HCT116 (cell line): ENCODE data around the gene CES3. TPM values are rescaled to one million over a fixed set of nuclear protein-coding genes. Genes with fewer than 3 reads are reported as not detected.

Source experiments
- ATAC-seq: fragments of 200-7000 bp; cut with Tn5 transposase; 2 replicates; pipeline ENCODE4 v1.9.1; 2020; ENCODE audit warnings: mild to moderate bottlenecking, moderate library complexity
- BruUV-seq: library from RNA; stranded (reverse); fragments of 400-500 nt; replicated peaks from 2 replicates; lab custom pipeline; 2021; lab: Mats Ljungman, UMichigan
- CTCF ChIA-PET: fragments of 300-600 bp; sonication (Branson Sonifier 250); formaldehyde crosslinking; loops from one replicate; lab custom pipeline; 2021; ENCODE audit warnings: antibody characterized with exemption; lab: Charles Lee
- POLR2A ChIA-PET: fragments of 300-600, 350-600 bp; sonication (Branson Sonifier 250); formaldehyde crosslinking; loops from one replicate; lab custom pipeline; 2021; ENCODE audit warnings: antibody characterized with exemption; lab: Charles Lee
- RAD21 ChIA-PET, 2 experiments: fragments of 300-600 bp; sonication (Branson Sonifier 250); formaldehyde crosslinking; loops; one replicate each; lab custom pipeline; 2023; ENCODE audit warnings: low total read pairs in 2 of 2; ENCODE audit not compliant: uncharacterized antibody in 2 of 2, unreplicated experiment in 2 of 2, low non-redundant PET in 1 of 2; lab: Charles Lee
- DNase-seq: peaks from one replicate; pipeline ENCODE4 v3.0.0-alpha.2; 2010; ENCODE audit warnings: low read depth, low spot score
- H2AFZ ChIP-seq: fragments of 200-600 bp; shearing (Covaris generic), sonication (generic); 2 replicates; pipeline ENCODE4 v1.6.1; 2017; ENCODE audit warnings: low read depth, mixed run types, mixed read lengths, antibody characterized with exemption, low read length; ENCODE audit not compliant: poor library complexity, severe bottlenecking
- H3K27ac ChIP-seq: 2 replicates; pipeline ENCODE4 v1.5.1; 2012; ENCODE audit warnings: low read depth, low read length
- H3K27me3 ChIP-seq: fragments of 200-600 bp; sonication (generic); 2 replicates; pipeline ENCODE4 v1.6.1; 2016; ENCODE audit warnings: mixed run types, low read length, mixed read lengths; ENCODE audit not compliant: insufficient read depth
- H3K36me3 ChIP-seq, 2 experiments: fragments of 200-500 bp in 1 of 2; fragments of 200-600 bp in 1 of 2; sonication (Bioruptor generic) in 1 of 2; sonication (generic) in 1 of 2; 2 replicates each; pipeline versions ENCODE4 v1.5.1 to v1.6.1; 2014 to 2016; ENCODE audit warnings: low read length in 2 of 2, inconsistent platforms in 1 of 2, mixed read lengths in 1 of 2, mixed run types in 1 of 2; ENCODE audit not compliant: insufficient read depth in 2 of 2, control insufficient read depth in 1 of 2
- H3K4me1 ChIP-seq, 2 experiments: fragments of 200-600 bp in 1 of 2; sonication (generic) in 1 of 2; 2 replicates each; pipeline versions ENCODE4 v1.5.1 to v1.6.1; 2012 to 2017; ENCODE audit warnings: low read length in 2 of 2, inconsistent platforms in 1 of 2, mild to moderate bottlenecking in 1 of 2, mixed read lengths in 1 of 2, mixed run types in 1 of 2, moderate library complexity in 1 of 2; ENCODE audit not compliant: insufficient read depth in 2 of 2, control insufficient read depth in 1 of 2
- H3K4me2 ChIP-seq: fragments of 200-600 bp; sonication (generic); 2 replicates; pipeline ENCODE4 v1.6.1; 2017; ENCODE audit warnings: mixed run types, low read length, mixed read lengths
- H3K4me3 ChIP-seq, 2 experiments: fragments of 200-600 bp in 1 of 2; sonication (generic) in 1 of 2; replicated peaks in 1 of 2; 2 replicates each; pipeline ENCODE4 v1.5.1; 2011 to 2016; ENCODE audit warnings: low read length in 2 of 2, control low read depth in 1 of 2, low read depth in 1 of 2, mild to moderate bottlenecking in 1 of 2, mixed read lengths in 1 of 2, mixed run types in 1 of 2
- H3K79me2 ChIP-seq: fragments of 200-600 bp; sonication (generic); 2 replicates; pipeline ENCODE4 v1.6.1; 2017; ENCODE audit warnings: mild to moderate bottlenecking, mixed run types, low read length, moderate library complexity, mixed read lengths; ENCODE audit not compliant: insufficient read depth
- H3K9ac ChIP-seq: fragments of 200-600 bp; sonication (generic); 2 replicates; pipeline ENCODE4 v1.6.1; 2016; ENCODE audit warnings: low read length, mixed read lengths
- H3K9me2 ChIP-seq: fragments of 200-600 bp; sonication (generic), shearing (Covaris generic); 2 replicates; pipeline ENCODE4 v1.6.1; 2017; ENCODE audit warnings: mixed run types, mild to moderate bottlenecking, moderate library complexity; ENCODE audit not compliant: insufficient read depth
- H3K9me3 ChIP-seq, 2 experiments: fragments of 200-500 bp in 1 of 2; fragments of 200-600 bp in 1 of 2; sonication (Bioruptor generic) in 1 of 2; sonication (generic) in 1 of 2; 2 replicates each; pipeline ENCODE4 v1.6.1; 2014 to 2017; ENCODE audit warnings: low read length in 2 of 2, mixed read lengths in 2 of 2, inconsistent platforms in 1 of 2, low read depth in 1 of 2, mild to moderate bottlenecking in 1 of 2, mixed run types in 1 of 2, moderate library complexity in 1 of 2; ENCODE audit not compliant: control insufficient read depth in 1 of 2, insufficient read depth in 1 of 2
- H4K20me1 ChIP-seq: fragments of 200-600 bp; sonication (generic), shearing (Covaris generic); 2 replicates; pipeline ENCODE4 v1.6.1; 2017; ENCODE audit warnings: mixed run types, mild to moderate bottlenecking, moderate library complexity; ENCODE audit not compliant: insufficient read depth
- CBX3 ChIP-seq: IDR thresholded peaks from 2 replicates; pipeline ENCODE4 v1.6.1; 2012; ENCODE audit warnings: low read depth
- CEBPB ChIP-seq: IDR thresholded peaks from 2 replicates; pipeline ENCODE4 v1.6.1; 2012; ENCODE audit warnings: low read depth
- EZH2phosphoT487 ChIP-seq: fragments of 200-600 bp; IDR thresholded peaks from 2 replicates; pipeline ENCODE4 v1.6.1; 2018; ENCODE audit warnings: antibody characterized with exemption, borderline replicate concordance
- ZFX ChIP-seq: fragments of 450-650 bp; IDR thresholded peaks from 2 replicates; pipeline ENCODE4 v1.6.1; 2017
- intact Hi-C: fragments of 100-400 bp; cut with micrococcal nuclease; formaldehyde crosslinking; loops from 2 replicates; pipeline ENCODE4 v1.10.0; 2022
- total RNA-seq: library from RNA; stranded (reverse); gene quantifications from one replicate; pipeline ENCODE4 v1.2.1, GENCODE V29; 2021; ENCODE audit not compliant: unreplicated experiment
- TF ChIP-seq, protein P1 (sequence below): IDR thresholded peaks from 2 replicates; pipeline ENCODE4 v1.6.1; 2012; ENCODE audit warnings: low read depth
- TF ChIP-seq, protein P2 (sequence below): IDR thresholded peaks from 2 replicates; pipeline ENCODE4 v1.6.1; 2012
- TF ChIP-seq, protein P3 (sequence below): IDR thresholded peaks from 2 replicates; pipeline ENCODE4 v1.6.1; 2012
- TF ChIP-seq, protein P4 (sequence below): IDR thresholded peaks from 2 replicates; pipeline ENCODE4 v1.6.1; 2011; ENCODE audit warnings: mild to moderate bottlenecking, low read length, moderate library complexity; ENCODE audit not compliant: insufficient replicate concordance; ENCODE audit errors: extremely low read depth

Gene CES3
- total RNA-seq, 1 experiment from 2014 or later = 10.8 TPM

DNA sequence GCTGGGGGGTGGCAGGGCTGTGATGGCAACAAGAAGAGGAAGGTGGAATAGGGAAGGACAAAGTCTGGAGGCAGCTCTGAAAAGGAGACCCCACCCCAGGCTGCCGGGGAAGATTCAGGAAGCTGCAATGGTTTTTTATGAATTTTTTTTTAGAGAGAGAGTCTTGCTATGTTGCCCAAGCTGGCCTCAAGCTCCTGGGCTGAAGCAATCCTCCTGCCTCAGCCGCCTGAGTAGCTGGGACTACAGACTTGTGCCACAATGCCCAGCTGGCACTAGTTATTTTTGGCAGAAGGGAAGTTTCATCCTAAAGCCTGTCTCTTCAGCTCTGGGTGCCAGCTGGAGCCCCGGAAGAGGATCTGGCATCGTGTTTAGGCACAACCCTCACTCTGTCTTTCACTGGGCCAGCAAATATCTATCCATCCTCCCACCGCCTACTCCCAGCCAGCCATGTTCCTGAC is 1.3 kb upstream of the CES3 start:
- DNase-seq (no peak), ATAC-seq (no peak)
- POLR2A ChIA-PET = no interaction called here
- H3K9ac ChIP-seq = no peak overlapping the region
- CTCF ChIA-PET = interaction anchor here (1.2 to 2.6 kb wide), 5 partner anchors 11 to 555 kb away, joined by 3 to 13 read pairs (median 8); partner anchors contain the start of genes FBXL8 and TRADD
- no peak overlapping the region for H3K27ac ChIP-seq
- no peak overlapping the region for H3K4me3 ChIP-seq
- RAD21 ChIA-PET = no interaction called here
- H3K79me2 ChIP-seq = no peaks in the 10 kb centered on the region
- H3K4me1 ChIP-seq = peaks cover 6 to 17% of the 10 kb centered on the region in 2 experiments
- no peak overlapping the region for H3K4me2 ChIP-seq
- no peaks in the 10 kb centered on the region for H3K9me3 ChIP-seq
- no TSS peak for BruUV-seq
- TF ChIP-seq EZH2phosphoT487 = no peak
- TF ChIP-seq, protein P1, sequence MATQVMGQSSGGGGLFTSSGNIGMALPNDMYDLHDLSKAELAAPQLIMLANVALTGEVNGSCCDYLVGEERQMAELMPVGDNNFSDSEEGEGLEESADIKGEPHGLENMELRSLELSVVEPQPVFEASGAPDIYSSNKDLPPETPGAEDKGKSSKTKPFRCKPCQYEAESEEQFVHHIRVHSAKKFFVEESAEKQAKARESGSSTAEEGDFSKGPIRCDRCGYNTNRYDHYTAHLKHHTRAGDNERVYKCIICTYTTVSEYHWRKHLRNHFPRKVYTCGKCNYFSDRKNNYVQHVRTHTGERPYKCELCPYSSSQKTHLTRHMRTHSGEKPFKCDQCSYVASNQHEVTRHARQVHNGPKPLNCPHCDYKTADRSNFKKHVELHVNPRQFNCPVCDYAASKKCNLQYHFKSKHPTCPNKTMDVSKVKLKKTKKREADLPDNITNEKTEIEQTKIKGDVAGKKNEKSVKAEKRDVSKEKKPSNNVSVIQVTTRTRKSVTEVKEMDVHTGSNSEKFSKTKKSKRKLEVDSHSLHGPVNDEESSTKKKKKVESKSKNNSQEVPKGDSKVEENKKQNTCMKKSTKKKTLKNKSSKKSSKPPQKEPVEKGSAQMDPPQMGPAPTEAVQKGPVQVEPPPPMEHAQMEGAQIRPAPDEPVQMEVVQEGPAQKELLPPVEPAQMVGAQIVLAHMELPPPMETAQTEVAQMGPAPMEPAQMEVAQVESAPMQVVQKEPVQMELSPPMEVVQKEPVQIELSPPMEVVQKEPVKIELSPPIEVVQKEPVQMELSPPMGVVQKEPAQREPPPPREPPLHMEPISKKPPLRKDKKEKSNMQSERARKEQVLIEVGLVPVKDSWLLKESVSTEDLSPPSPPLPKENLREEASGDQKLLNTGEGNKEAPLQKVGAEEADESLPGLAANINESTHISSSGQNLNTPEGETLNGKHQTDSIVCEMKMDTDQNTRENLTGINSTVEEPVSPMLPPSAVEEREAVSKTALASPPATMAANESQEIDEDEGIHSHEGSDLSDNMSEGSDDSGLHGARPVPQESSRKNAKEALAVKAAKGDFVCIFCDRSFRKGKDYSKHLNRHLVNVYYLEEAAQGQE = no peak
- H2AFZ ChIP-seq = no peak overlapping the region
- no peaks in the 10 kb centered on the region for H4K20me1 ChIP-seq
- H3K27me3 ChIP-seq = no peaks in the 10 kb centered on the region
- H3K36me3 ChIP-seq = no peaks in the 10 kb centered on the region
- no peaks in the 10 kb centered on the region for H3K9me2 ChIP-seq
- intact Hi-C loops = loop anchor here (10.0 kb wide), 1 partner anchor 705 kb away; the partner anchor contains the start of genes ACD, C16orf86, ENKD1 and PARD6A

DNA sequence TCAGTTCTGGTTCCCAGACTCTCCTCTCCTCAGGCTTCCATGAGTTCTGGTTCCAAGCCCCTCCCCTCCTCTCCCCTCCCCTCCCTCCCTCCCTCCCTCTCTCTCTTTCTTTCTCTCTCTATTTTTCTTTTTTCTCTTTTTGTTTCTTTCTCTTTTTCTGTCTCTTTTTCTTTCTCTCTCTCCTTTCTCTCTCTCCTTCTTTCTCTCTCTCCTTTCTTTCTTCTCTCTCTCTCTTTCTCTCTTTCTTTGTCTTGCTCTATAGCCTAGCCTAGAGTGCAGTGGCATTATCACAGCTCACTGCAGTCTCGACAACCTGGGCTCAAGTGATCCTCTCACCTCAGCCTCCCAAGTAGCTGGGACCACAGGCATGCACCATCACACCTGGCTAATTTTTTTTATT is 796 bp upstream of the CES3 start:
- Histone ChIP-seq H2AFZ (no peak overlapping the region), H3K9ac (no peak overlapping the region), H3K9me3 (no peaks in the 10 kb centered on the region), H3K36me3 (no peaks in the 10 kb centered on the region), H4K20me1 (no peaks in the 10 kb centered on the region), H3K27ac (no peak overlapping the region), H3K4me2 (no peak overlapping the region), H3K4me1 (peaks cover 6 to 17% of the 10 kb centered on the region in 2 experiments), H3K79me2 (no peaks in the 10 kb centered on the region), H3K9me2 (no peaks in the 10 kb centered on the region), H3K27me3 (no peaks in the 10 kb centered on the region), H3K4me3 (no peak overlapping the region)
- intact Hi-C loops = no loop called here
- RAD21 ChIA-PET = no interaction called here
- CTCF ChIA-PET = interaction anchor here (1.0 to 2.6 kb wide), 23 partner anchors 8 to 554 kb away, joined by 3 to 13 read pairs (median 4); partner anchors contain the start of genes FBXL8, NOL3, PDP2 and TRADD
- BruUV-seq = no TSS peak
- POLR2A ChIA-PET = no interaction called here
- ATAC-seq = no peak
- DNase-seq = no peak
- TF ChIP-seq, protein P2, sequence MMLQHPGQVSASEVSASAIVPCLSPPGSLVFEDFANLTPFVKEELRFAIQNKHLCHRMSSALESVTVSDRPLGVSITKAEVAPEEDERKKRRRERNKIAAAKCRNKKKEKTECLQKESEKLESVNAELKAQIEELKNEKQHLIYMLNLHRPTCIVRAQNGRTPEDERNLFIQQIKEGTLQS = no peak
- no peak for TF ChIP-seq ZFX
- TF ChIP-seq, protein P1 = no peak
- no peak for TF ChIP-seq CBX3
- TF ChIP-seq EZH2phosphoT487 = no peak
- TF ChIP-seq CEBPB = no peak
- TF ChIP-seq, protein P3, sequence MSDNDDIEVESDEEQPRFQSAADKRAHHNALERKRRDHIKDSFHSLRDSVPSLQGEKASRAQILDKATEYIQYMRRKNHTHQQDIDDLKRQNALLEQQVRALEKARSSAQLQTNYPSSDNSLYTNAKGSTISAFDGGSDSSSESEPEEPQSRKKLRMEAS = no peak
- TF ChIP-seq, protein P4, sequence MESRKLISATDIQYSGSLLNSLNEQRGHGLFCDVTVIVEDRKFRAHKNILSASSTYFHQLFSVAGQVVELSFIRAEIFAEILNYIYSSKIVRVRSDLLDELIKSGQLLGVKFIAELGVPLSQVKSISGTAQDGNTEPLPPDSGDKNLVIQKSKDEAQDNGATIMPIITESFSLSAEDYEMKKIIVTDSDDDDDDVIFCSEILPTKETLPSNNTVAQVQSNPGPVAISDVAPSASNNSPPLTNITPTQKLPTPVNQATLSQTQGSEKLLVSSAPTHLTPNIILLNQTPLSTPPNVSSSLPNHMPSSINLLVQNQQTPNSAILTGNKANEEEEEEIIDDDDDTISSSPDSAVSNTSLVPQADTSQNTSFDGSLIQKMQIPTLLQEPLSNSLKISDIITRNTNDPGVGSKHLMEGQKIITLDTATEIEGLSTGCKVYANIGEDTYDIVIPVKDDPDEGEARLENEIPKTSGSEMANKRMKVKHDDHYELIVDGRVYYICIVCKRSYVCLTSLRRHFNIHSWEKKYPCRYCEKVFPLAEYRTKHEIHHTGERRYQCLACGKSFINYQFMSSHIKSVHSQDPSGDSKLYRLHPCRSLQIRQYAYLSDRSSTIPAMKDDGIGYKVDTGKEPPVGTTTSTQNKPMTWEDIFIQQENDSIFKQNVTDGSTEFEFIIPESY = no peak
